Mesothelial cell of epicardium (in vitro differentiated cells): ENCODE data around the gene PDCL2. TPM values are rescaled to one million over a fixed set of nuclear protein-coding genes. Genes with fewer than 3 reads are reported as not detected.
"Not testable (repeated sequence)": the region's sequence is repeated elsewhere in the genome, so short reads cannot be mapped to it uniquely, and the experiment has no call there.

Source experiments
- DNase-seq, 2 experiments: peaks; one replicate each; pipeline ENCODE4 v3.0.0; 2021; ENCODE audit warnings: low spot score in 2 of 2; ENCODE audit not compliant: unreplicated experiment in 2 of 2
- H3K27ac Mint-ChIP-seq: 2 replicates; pipeline ENCODE4 v1.8.0; 2021; ENCODE audit warnings: mixed read lengths
- H3K27me3 Mint-ChIP-seq: 2 replicates; pipeline ENCODE4 v1.8.0; 2021; ENCODE audit warnings: low read depth, mixed read lengths
- H3K36me3 Mint-ChIP-seq: 2 replicates; pipeline ENCODE4 v1.8.0; 2021; ENCODE audit warnings: mixed read lengths
- H3K4me1 Mint-ChIP-seq: 2 replicates; pipeline ENCODE4 v1.8.0; 2021; ENCODE audit warnings: mixed read lengths
- H3K4me3 Mint-ChIP-seq: 2 replicates; pipeline ENCODE4 v1.8.0; 2021; ENCODE audit warnings: mild to moderate bottlenecking, moderate library complexity, mixed read lengths
- H3K9me3 Mint-ChIP-seq: 2 replicates; pipeline ENCODE4 v1.8.0; 2021; ENCODE audit warnings: mixed read lengths
- total RNA-seq: library from RNA; stranded (reverse); gene quantifications from 3 replicates; pipeline ENCODE4 v1.2.1, GENCODE V29; 2021
- TF ChIP-seq, protein P1 (sequence below): fragments of 200-600 bp; sonication (generic); IDR thresholded peaks from one replicate; pipeline ENCODE4 v1.5.0; 2021; ENCODE audit warnings: antibody characterized with exemption; ENCODE audit not compliant: unreplicated experiment

Gene PDCL2
- total RNA-seq, 1 donor from 2014 or later = not detected

DNA sequence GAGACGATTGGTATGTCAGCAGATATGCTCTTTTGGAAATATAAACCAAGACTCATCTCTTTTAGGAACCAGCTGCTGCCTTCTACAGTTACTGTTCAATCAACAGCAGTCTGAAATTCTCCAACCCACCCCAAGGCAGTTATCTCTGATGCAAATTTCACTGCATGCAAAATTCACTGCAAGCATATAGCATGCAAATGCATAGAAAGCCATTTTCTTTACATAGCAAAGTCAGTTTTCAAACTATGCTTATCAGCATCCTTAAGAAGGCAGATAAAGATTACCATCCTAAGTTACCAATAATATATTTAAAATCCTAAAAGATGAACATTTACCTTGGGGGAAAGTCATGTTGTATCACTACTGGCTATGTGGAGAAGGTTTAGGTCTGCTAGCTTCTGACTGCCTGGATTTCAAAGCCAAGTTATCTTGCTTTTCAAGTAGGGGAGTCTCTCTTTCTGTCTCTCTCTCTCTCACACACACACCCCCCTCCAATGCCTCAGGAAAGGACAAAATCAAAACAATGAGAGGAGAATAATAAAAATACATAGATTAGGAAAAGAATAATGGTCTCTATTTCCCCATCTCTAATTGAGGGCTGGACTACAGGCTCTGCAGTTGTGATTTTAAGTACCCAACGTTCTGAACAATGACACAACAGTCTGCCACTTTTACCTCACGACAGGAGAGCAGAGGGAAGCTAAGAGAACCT lies 42.5 kb upstream of the PDCL2 start:
- TF ChIP-seq, protein P1, sequence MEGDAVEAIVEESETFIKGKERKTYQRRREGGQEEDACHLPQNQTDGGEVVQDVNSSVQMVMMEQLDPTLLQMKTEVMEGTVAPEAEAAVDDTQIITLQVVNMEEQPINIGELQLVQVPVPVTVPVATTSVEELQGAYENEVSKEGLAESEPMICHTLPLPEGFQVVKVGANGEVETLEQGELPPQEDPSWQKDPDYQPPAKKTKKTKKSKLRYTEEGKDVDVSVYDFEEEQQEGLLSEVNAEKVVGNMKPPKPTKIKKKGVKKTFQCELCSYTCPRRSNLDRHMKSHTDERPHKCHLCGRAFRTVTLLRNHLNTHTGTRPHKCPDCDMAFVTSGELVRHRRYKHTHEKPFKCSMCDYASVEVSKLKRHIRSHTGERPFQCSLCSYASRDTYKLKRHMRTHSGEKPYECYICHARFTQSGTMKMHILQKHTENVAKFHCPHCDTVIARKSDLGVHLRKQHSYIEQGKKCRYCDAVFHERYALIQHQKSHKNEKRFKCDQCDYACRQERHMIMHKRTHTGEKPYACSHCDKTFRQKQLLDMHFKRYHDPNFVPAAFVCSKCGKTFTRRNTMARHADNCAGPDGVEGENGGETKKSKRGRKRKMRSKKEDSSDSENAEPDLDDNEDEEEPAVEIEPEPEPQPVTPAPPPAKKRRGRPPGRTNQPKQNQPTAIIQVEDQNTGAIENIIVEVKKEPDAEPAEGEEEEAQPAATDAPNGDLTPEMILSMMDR = no peak
- Mint-ChIP-seq H3K36me3 (peaks cover 2% of the 10 kb centered on the region), H3K27me3 (peaks cover 53% of the 10 kb centered on the region), H3K9me3 (peaks cover 14% of the 10 kb centered on the region), H3K4me1 (peaks cover 24% of the 10 kb centered on the region), H3K4me3 (no peak overlapping the region), H3K27ac (no peak overlapping the region)
- DNase-seq = no peak

DNA sequence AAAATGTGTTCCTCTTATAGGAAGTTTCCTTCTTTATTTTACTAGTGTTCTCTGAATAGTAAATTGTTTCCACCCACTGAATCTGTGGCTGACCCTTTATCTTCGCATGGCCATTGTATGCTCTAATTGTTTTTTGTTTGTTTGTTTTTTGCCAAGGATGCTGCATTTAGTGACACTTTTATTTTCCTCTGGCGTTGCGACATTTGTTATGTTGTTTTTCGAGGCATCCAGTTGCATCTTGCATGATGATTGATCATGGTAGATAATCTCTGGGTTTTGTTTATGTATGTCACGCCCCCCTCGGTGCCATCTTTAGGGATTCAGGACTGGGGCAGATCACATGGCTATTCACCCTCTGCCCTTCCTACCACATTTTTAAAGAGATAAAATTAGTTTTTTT lies 41.9 kb upstream of the PDCL2 start:
- no peak for DNase-seq
- H3K9me3 Mint-ChIP-seq = peaks cover 14% of the 10 kb centered on the region
- peaks cover 24% of the 10 kb centered on the region for H3K4me1 Mint-ChIP-seq
- no peak overlapping the region for H3K27ac Mint-ChIP-seq
- peaks cover 2% of the 10 kb centered on the region for H3K36me3 Mint-ChIP-seq
- H3K27me3 Mint-ChIP-seq = peaks cover 53% of the 10 kb centered on the region
- TF ChIP-seq, protein P1 = no peak
- H3K4me3 Mint-ChIP-seq = no peak overlapping the region

DNA sequence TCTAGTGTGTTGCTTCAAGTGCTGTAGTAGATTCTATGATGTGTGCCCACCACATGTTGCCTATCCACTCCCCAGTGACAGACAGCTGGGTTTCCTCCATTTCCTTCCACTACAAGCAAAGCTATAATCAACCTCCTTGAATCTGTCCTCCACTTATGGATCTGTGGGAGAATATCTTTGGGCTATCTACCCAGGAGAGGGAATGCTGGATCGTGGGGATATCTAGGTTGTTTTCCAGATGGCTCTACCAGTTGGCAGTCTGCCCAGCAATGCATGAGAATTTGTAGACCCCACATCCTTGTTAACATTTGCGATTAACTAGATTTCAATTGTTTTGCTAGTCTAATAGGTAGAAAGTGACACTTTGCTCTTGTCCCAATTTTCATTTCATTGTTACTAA lies 33.8 kb upstream of the PDCL2 start:
- Mint-ChIP-seq H3K36me3 (no peaks in the 10 kb centered on the region), H3K27me3 (peaks cover 3% of the 10 kb centered on the region), H3K9me3 (peaks cover 16% of the 10 kb centered on the region), H3K4me3 (no peak overlapping the region), H3K4me1 (no peaks in the 10 kb centered on the region), H3K27ac (no peak overlapping the region)
- no peak for DNase-seq
- TF ChIP-seq, protein P1 = no peak

DNA sequence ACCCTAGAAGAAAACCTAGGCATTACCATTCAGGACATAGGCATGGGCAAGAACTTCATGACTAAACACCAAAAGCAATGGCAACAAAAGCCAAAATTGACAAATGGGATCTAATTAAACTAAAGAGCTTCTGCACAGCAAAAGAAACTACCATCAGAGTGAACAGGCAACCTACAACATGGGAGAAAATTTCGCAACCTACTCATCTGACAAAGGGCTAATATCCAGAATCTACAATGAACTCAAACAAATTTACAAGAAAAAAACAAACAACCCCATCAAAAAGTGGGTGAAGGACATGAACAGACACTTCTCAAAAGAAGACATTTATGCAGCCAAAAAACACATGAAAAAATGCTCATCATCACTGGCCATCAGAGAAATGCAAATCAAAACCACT lies 32.0 kb upstream of the PDCL2 start:
- not testable (repeated sequence) for H3K4me3 Mint-ChIP-seq, H3K4me1 Mint-ChIP-seq, H3K9me3 Mint-ChIP-seq, DNase-seq, H3K27ac Mint-ChIP-seq, H3K36me3 Mint-ChIP-seq, H3K27me3 Mint-ChIP-seq

DNA sequence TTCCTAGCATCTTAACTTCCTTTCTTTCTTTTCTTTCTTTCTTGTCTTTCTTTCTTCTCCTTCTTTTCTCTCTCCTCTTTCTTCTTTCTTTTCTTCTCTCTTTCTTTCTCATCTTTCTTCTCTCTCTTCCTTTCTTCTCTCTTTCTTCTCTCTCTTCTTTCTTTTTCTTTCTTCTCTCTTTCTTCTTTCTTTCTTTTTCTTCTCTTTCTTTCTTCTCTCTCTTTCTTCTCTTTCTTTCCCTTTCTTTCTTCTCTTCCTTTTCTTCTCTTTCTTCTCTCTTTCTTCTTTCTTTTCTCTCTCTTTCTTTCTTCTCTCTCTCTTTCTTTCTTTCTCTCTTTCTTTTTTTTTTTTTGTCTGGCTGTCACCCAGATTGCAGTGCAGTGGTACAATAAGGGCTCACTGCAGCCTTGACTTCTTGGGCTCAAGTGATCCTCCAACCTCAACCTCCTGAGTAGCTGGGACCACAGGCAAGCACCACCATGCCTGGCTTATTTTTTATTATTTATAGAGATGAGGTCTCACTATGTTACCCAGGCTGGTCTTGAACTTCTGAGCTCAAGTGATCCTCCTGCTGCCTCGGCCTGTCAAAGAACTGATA lies 26.6 kb upstream of the PDCL2 start:
- H3K27ac Mint-ChIP-seq = no peak overlapping the region
- no peaks in the 10 kb centered on the region for H3K9me3 Mint-ChIP-seq
- DNase-seq = no peak
- no peaks in the 10 kb centered on the region for H3K36me3 Mint-ChIP-seq
- H3K4me1 Mint-ChIP-seq = no peaks in the 10 kb centered on the region
- TF ChIP-seq, protein P1 = no peak
- H3K4me3 Mint-ChIP-seq = peak overlapping the region; percentile 61
- no peaks in the 10 kb centered on the region for H3K27me3 Mint-ChIP-seq

DNA sequence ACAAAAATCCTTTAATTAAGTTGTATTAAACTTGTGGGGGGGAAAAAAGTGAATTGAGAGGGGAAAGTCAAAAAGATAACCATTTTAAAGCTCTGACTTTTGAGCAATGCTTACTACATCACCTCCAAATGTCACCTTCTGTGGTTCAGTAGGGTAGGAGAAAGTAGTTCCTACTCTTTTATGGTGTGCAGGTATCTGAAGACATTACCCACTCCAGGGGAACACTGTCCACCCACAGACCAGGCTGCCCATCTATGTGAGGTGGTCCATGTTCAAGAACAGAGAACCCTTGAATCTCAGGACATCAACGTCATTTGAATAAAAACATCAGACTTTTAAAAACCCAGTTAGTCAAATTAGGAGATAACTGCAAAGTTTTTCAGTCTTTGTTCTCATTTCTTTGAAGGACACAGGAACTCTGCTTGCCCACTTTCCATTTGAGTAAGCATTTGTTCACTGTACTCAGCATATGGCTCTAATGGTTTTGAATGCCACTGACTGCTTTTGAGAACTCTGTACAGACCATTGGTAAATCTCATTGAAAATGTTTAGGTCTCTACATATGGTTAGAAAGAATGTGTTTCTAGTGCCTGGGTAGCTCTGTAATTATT lies 25.6 kb upstream of the PDCL2 start:
- no peak overlapping the region for H3K27ac Mint-ChIP-seq
- TF ChIP-seq, protein P1 = no peak
- no peak overlapping the region for H3K4me3 Mint-ChIP-seq
- DNase-seq = no peak
- no peaks in the 10 kb centered on the region for H3K36me3 Mint-ChIP-seq
- no peaks in the 10 kb centered on the region for H3K9me3 Mint-ChIP-seq
- H3K4me1 Mint-ChIP-seq = no peaks in the 10 kb centered on the region
- no peaks in the 10 kb centered on the region for H3K27me3 Mint-ChIP-seq
